Testis (tissue), 3 donors: Measurements from ENCODE around the gene SLC37A1. TPM values are rescaled to one million over a fixed set of nuclear protein-coding genes. Genes with fewer than 3 reads are reported as not detected.
"Not testable (repeated sequence)": the region's sequence is repeated elsewhere in the genome, so short reads cannot be mapped to it uniquely, and the experiment has no call there.

Source experiments
- DNase-seq: peaks from one replicate; pipeline ENCODE4 v3.0.0-alpha.2; 2019
- H3K27ac ChIP-seq, 2 donors: fragments of 200-600 bp; sonication (generic); one replicate each; pipeline ENCODE4 v1.5.1; 2019
- H3K27me3 ChIP-seq: fragments of 200-600 bp; sonication (generic); one replicate; pipeline ENCODE4 v1.5.1; 2019
- H3K36me3 ChIP-seq: fragments of 200-600 bp; sonication (generic); one replicate; pipeline ENCODE4 v1.5.1; 2017; ENCODE audit warnings: low read depth; ENCODE audit errors: missing control alignments
- H3K4me1 ChIP-seq: fragments of 200-600 bp; sonication (generic); one replicate; pipeline ENCODE4 v1.5.1; 2019
- H3K4me3 ChIP-seq, 2 donors: fragments of 200-600 bp; sonication (generic); one replicate each; pipeline ENCODE4 v1.5.1; 2017 to 2019
- H3K9me3 ChIP-seq: fragments of 200-600 bp; sonication (generic); one replicate; pipeline ENCODE4 v1.5.1; 2017
- CTCF ChIP-seq, 3 experiments: fragments of 450-650 bp in 2 of 3; fragments of 200-600 bp in 1 of 3; sonication (generic) in 1 of 3; IDR thresholded peaks; one replicate each; pipeline ENCODE4 v1.5.1; 2016 to 2019; ENCODE audit warnings: antibody characterized with exemption in 3 of 3, mild to moderate bottlenecking in 2 of 3, moderate library complexity in 1 of 3
- POLR2A ChIP-seq: fragments of 450-650 bp; IDR thresholded peaks from one replicate; pipeline ENCODE4 v1.6.1; 2017; ENCODE audit warnings: antibody characterized with exemption, mild to moderate bottlenecking, moderate library complexity
- WGBS, 2 donors: methylation state at CpG; one replicate each; pipeline ENCODE4 v1.1.5; 2018; 5-methylcytosine and 5-hydroxymethylcytosine counted together
- intact Hi-C: fragments of 100-400 bp; cut with DNase I; formaldehyde crosslinking; loops from one replicate; pipeline ENCODE4 v1.15.1; 2023; ENCODE audit warnings: low total_unique reads
- polyA plus RNA-seq: library from polyadenylated mRNA; stranded (reverse); fragments of 350-450 nt; fragmentation: Illumina TruSeq; extraction: RNeasy Lipid Tissue Mini Kit (QIAGEN cat#74804); gene quantifications from one replicate; pipeline ENCODE4 v1.2.3, GENCODE V29; 2014; ENCODE audit warnings: low read depth, low replicate concordance; ENCODE audit not compliant: insufficient read depth
- total RNA-seq, 2 donors: library from RNA; depleted of rRNA; stranded (reverse); fragments of >200 nt; gene quantifications; one replicate each; pipeline ENCODE4 v1.2.3, GENCODE V29; 2016

The SLC37A1 gene
- total and polyA plus RNA-seq, 3 donors from 2014 or later: 22.6 to 48.3 (median 24.3) TPM

DNA sequence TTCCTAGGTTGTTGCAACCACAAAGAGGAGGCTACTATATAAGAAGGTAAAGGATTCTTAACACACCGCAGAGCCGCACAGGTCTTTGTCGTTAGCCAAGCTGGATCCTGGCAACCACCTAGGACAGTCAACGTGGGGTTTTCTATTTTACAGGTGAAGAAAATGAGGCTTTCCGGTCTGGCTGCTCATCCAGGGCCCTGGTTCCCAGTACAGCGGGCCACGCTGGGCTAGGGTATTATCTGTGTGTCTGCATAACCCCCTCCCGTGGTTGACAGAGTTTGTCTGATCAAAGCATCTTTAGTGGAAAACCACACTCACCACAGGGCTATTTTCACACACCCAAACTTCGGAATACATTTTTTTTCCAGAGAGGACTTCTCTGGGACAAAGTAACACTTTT lies 100.7 kb downstream of the SLC37A1 start:
- Histone ChIP-seq H3K27me3 (no peaks in the 10 kb centered on the region), H3K4me3 (no peak overlapping the region), H3K27ac (no peak overlapping the region), H3K9me3 (no peaks in the 10 kb centered on the region), H3K36me3 (no peaks in the 10 kb centered on the region), H3K4me1 (no peaks in the 10 kb centered on the region)
- intact Hi-C loops: no loop called here
- 56 to 68% methylated on average over 9 of the region's 9 CpGs for WGBS, 2 donors
- no peak for DNase-seq
- TF ChIP-seq POLR2A: no peak
- no peak for TF ChIP-seq CTCF (IDR thresholded peaks at IDR 0.05)

DNA sequence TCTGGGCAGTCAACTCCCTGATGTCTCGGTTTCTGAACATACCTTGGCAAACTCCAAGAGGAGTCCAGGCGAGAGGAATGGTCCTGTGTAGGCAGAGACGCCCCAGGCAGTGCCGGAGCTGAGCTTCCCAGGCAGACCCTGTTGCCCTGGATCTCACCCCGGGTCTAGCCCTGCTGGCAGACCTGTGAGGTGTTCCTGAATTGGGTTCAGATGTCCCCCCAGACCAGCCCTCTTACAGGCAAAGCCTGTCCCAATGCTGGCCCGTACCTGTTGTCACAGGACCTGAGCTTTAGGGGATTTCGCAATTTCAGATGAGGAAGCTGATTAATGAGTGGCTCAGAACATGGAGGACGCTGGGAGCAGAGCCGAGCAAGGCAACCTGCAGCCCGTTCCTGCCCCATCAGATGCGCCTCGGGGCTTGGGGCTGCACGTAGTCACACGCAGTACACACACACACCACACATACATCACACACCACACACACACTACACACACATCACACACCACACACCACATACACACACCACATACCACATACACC lies 101.2 kb downstream of the SLC37A1 start:
- no peaks in the 10 kb centered on the region for H3K4me1 ChIP-seq
- intact Hi-C loops: no loop called here
- TF ChIP-seq CTCF (IDR thresholded peaks at IDR 0.05) (no peak), POLR2A (no peak)
- no peak for DNase-seq
- H3K27ac ChIP-seq: no peak overlapping the region
- WGBS, 2 donors: 21 to 32% methylated on average over 7 to 14 of the region's 14 CpGs
- H3K27me3 ChIP-seq: no peaks in the 10 kb centered on the region
- no peak overlapping the region for H3K4me3 ChIP-seq
- H3K9me3 ChIP-seq: no peaks in the 10 kb centered on the region
- H3K36me3 ChIP-seq: no peaks in the 10 kb centered on the region

- 65 to 83% methylated on average over 1 to 2 of the region's 5 CpGs for WGBS, 2 donors
- H3K36me3 ChIP-seq, H3K4me1 ChIP-seq, intact Hi-C loops, H3K9me3 ChIP-seq, H3K4me3 ChIP-seq, DNase-seq, H3K27ac ChIP-seq, H3K27me3 ChIP-seq: not testable (repeated sequence)
These were observed 101.7 kb downstream of the SLC37A1 start for GRCh38 chr21:42615377-42615776.

- Histone ChIP-seq H3K4me1 (no peaks in the 10 kb centered on the region), H3K27ac (no peak overlapping the region), H3K9me3 (no peaks in the 10 kb centered on the region), H3K27me3 (no peaks in the 10 kb centered on the region), H3K36me3 (no peaks in the 10 kb centered on the region), H3K4me3 (no peak overlapping the region)
- no peak for DNase-seq
- WGBS, 2 donors: 47 to 55% methylated on average over 3 of the region's 3 CpGs
- TF ChIP-seq CTCF (IDR thresholded peaks at IDR 0.05): no peak
- no peak for TF ChIP-seq POLR2A
- intact Hi-C loops: no loop called here
These were observed 102.3 kb downstream of the SLC37A1 start for GRCh38 chr21:42615924-42616323.

DNA sequence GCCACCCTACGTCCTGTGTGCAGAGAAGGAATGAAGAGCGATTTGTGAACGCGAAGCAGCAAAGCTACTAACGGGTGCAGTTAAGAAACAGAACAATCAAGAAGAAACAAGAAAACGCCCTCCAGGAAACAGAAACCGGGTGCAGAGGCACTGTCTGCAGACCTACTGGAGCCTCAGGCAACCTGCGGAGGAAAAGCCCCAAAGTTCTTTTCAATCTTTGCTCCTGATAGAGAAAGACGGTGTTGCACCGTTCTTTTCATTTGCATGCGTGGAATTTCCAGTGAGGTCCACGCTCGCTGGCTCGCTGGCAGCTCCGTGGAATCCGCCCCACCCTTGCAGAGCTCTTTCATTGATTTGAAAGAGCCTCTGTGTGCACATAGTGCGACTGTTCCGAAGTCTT lies 102.8 kb downstream of the SLC37A1 start:
- 14 to 21% methylated on average over 11 to 18 of the region's 18 CpGs for WGBS, 2 donors
- intact Hi-C loops: no loop called here
- no peak for TF ChIP-seq POLR2A
- TF ChIP-seq CTCF (IDR thresholded peaks at IDR 0.05): no peak
- Histone ChIP-seq H3K36me3 (no peaks in the 10 kb centered on the region), H3K27me3 (no peaks in the 10 kb centered on the region), H3K4me3 (no peak overlapping the region), H3K9me3 (no peaks in the 10 kb centered on the region), H3K4me1 (no peaks in the 10 kb centered on the region), H3K27ac (no peak overlapping the region)
- no peak for DNase-seq
